RWPE1 (cell line): Measurements from ENCODE around the gene RNF148.
"Not testable (repeated sequence)": the region's sequence is repeated elsewhere in the genome, so short reads cannot be mapped to it uniquely, and the experiment has no call there.

Experiments
- CTCF ChIA-PET: fragments of 350-600 bp; sonication (Branson Sonifier 250); formaldehyde crosslinking; extraction: SDS; loops from one replicate; lab custom pipeline; 2021; lab: Yijun Ruan, JAX
- POLR2A ChIA-PET: fragments of 400-600 bp; formaldehyde crosslinking; extraction: SDS; loops from one replicate; lab custom pipeline; 2020; ENCODE audit warnings: antibody characterized with exemption; ENCODE audit not compliant: low non-redundant PET; lab: Yijun Ruan, JAX
- DNase-seq: peaks from one replicate; pipeline ENCODE4 v3.0.0; 2012; ENCODE audit warnings: low spot score
- H3K27ac ChIP-seq: fragments of 450-650 bp; 2 replicates; pipeline ENCODE4 v1.5.1; 2017
- CTCF ChIP-seq: fragments of 450-650 bp; conservative IDR thresholded peaks from 2 replicates; pipeline ENCODE4 v1.5.1; 2017; ENCODE audit warnings: low read depth, mild to moderate bottlenecking

The RNF148 gene

GRCh38 chr7:122686360-122686878, 16.3 kb downstream of the RNF148 start:
- ChIA-PET CTCF (interaction anchor here (0.7 kb wide), 1 partner anchor 27 kb away, joined by 3 read pairs; no protein-coding TSS in a partner anchor), POLR2A (no interaction called here)
- no peak for DNase-seq
- H3K27ac ChIP-seq: no peak overlapping the region
- no peak for TF ChIP-seq CTCF

GRCh38 chr7:122684504-122684903, 18.2 kb downstream of the RNF148 start:
- no peak for TF ChIP-seq CTCF
- CTCF ChIA-PET: no interaction called here
- H3K27ac ChIP-seq: no peak overlapping the region
- DNase-seq: no peak
- POLR2A ChIA-PET: no interaction called here

- ChIA-PET POLR2A (no interaction called here), CTCF (interaction anchor here (0.7 kb wide), 1 partner anchor 17 kb away, joined by 3 read pairs; no protein-coding TSS in a partner anchor)
- H3K27ac ChIP-seq: no peak overlapping the region
- no peak for TF ChIP-seq CTCF
- no peak for DNase-seq
Observed at GRCh38 chr7:122682815-122683550, 19.7 kb downstream of the RNF148 start.

- CTCF ChIA-PET, POLR2A ChIA-PET, DNase-seq, H3K27ac ChIP-seq: not testable (repeated sequence)
Observed at GRCh38 chr7:122681186-122681585, 21.5 kb downstream of the RNF148 start.

- H3K27ac ChIP-seq: no peak overlapping the region
- no peak for TF ChIP-seq CTCF
- ChIA-PET CTCF (no interaction called here), POLR2A (no interaction called here)
- no peak for DNase-seq
Observed at GRCh38 chr7:122679813-122680212, 22.9 kb downstream of the RNF148 start.

- POLR2A ChIA-PET: not testable (repeated sequence)
Observed at GRCh38 chr7:122679269-122679709, 23.4 kb downstream of the RNF148 start.

GRCh38 chr7:122677149-122677548, 25.6 kb downstream of the RNF148 start:
- CTCF ChIA-PET: no interaction called here
- POLR2A ChIA-PET: no interaction called here
- H3K27ac ChIP-seq: no peak overlapping the region
- TF ChIP-seq CTCF: no peak
- no peak for DNase-seq

More at GRCh38 chr7:122679269-122679709, 23.4 kb downstream of the RNF148 start:
- H3K27ac ChIP-seq, CTCF ChIA-PET, DNase-seq: not testable (repeated sequence)
